ENCODE results near the gene TMEM117.

Gene TMEM117

GRCh38 chr12:44335030-44335429 lies 499.1 kb downstream of the TMEM117 start:
- H3K36me3 ChIP-seq (ENCODE audit: control insufficient read depth, insufficient read depth, low read length): no peaks in the 10 kb centered on the region
- no peaks in the 10 kb centered on the region for H3K9me3 ChIP-seq (ENCODE audit: control insufficient read depth, low read length)
- H3K27me3 ChIP-seq (ENCODE audit: control insufficient read depth, insufficient read depth, low read length): no peaks in the 10 kb centered on the region
- H3K79me2 ChIP-seq: no peaks in the 10 kb centered on the region
- no peak overlapping the region for H3K9ac ChIP-seq
- no peak overlapping the region for H3K27ac ChIP-seq
- no peaks in the 10 kb centered on the region for H3K4me1 ChIP-seq
- H2AFZ ChIP-seq: no peak overlapping the region
- H3K4me3 ChIP-seq (ENCODE audit: low read depth, low read length): no peak overlapping the region
- H3K4me2 ChIP-seq (ENCODE audit: low read length): no peak overlapping the region
- TF ChIP-seq, protein P1, sequence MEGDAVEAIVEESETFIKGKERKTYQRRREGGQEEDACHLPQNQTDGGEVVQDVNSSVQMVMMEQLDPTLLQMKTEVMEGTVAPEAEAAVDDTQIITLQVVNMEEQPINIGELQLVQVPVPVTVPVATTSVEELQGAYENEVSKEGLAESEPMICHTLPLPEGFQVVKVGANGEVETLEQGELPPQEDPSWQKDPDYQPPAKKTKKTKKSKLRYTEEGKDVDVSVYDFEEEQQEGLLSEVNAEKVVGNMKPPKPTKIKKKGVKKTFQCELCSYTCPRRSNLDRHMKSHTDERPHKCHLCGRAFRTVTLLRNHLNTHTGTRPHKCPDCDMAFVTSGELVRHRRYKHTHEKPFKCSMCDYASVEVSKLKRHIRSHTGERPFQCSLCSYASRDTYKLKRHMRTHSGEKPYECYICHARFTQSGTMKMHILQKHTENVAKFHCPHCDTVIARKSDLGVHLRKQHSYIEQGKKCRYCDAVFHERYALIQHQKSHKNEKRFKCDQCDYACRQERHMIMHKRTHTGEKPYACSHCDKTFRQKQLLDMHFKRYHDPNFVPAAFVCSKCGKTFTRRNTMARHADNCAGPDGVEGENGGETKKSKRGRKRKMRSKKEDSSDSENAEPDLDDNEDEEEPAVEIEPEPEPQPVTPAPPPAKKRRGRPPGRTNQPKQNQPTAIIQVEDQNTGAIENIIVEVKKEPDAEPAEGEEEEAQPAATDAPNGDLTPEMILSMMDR (IDR thresholded peaks at IDR 0.05): no peak

- H2AFZ ChIP-seq: no peak overlapping the region
- H3K27me3 ChIP-seq (ENCODE audit: control insufficient read depth, insufficient read depth, low read length): no peaks in the 10 kb centered on the region
- H3K4me3 ChIP-seq (ENCODE audit: low read depth, low read length): no peak overlapping the region
- no peak overlapping the region for H3K4me2 ChIP-seq (ENCODE audit: low read length)
- H3K9me3 ChIP-seq (ENCODE audit: control insufficient read depth, low read length): no peaks in the 10 kb centered on the region
- no peaks in the 10 kb centered on the region for H3K4me1 ChIP-seq
- no peaks in the 10 kb centered on the region for H3K79me2 ChIP-seq
- no peak overlapping the region for H3K27ac ChIP-seq
- H3K9ac ChIP-seq: no peak overlapping the region
- no peaks in the 10 kb centered on the region for H3K36me3 ChIP-seq (ENCODE audit: control insufficient read depth, insufficient read depth, low read length)
- TF ChIP-seq, protein P1 (IDR thresholded peaks at IDR 0.05): no peak
Measured at GRCh38 chr12:44336577-44336976, 500.7 kb downstream of the TMEM117 start.

DNA sequence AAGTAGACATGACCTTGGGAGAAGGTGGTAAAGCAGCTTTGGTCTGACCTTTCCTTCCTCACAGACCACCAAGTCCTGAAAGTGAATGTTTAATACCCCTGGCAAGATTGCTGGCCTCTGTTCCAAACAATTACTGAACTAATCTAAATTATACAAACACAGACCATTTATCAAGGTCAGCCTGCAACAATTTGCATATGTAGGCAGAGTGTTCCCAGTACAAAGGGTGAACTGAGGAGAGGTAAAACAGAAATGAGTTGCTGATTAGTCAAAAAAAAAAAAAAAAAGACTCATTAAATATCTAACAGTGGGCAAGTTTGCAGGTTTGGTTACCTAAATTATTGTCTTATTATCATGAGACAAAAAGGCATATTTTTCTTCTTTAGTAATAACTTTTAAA lies 506.5 kb downstream of the TMEM117 start:
- Histone ChIP-seq H3K27me3 (ENCODE audit: control insufficient read depth, insufficient read depth, low read length) (no peaks in the 10 kb centered on the region), H3K4me2 (ENCODE audit: low read length) (no peak overlapping the region), H3K79me2 (no peaks in the 10 kb centered on the region), H3K4me1 (no peaks in the 10 kb centered on the region), H3K4me3 (ENCODE audit: low read depth, low read length) (no peak overlapping the region), H3K36me3 (ENCODE audit: control insufficient read depth, insufficient read depth, low read length) (no peaks in the 10 kb centered on the region), H2AFZ (no peak overlapping the region), H3K27ac (no peak overlapping the region), H3K9ac (no peak overlapping the region), H3K9me3 (ENCODE audit: control insufficient read depth, low read length) (no peaks in the 10 kb centered on the region)
- TF ChIP-seq, protein P1 (IDR thresholded peaks at IDR 0.05): no peak

DNA sequence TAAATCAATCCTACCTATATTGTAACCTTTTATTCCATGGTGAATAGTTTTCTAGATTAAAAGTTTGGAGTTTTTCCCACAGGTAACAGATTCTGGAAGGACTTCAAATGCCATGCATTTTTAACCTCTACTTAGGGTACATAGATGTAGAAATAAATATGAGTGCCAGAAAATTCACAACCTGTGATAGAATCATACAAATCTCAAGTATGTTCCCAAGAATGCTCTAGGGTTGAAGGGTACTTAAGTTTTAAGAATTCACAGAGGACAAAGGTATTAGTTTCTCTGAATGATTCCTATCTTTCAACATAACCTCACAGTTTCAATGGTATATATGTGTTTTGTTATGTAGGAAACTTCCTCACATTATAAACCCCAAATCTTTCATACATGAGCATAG lies 511.3 kb downstream of the TMEM117 start:
- no peaks in the 10 kb centered on the region for H3K9me3 ChIP-seq (ENCODE audit: control insufficient read depth, low read length)
- H3K27me3 ChIP-seq (ENCODE audit: control insufficient read depth, insufficient read depth, low read length): no peaks in the 10 kb centered on the region
- H3K4me1 ChIP-seq: no peaks in the 10 kb centered on the region
- TF ChIP-seq, protein P1 (IDR thresholded peaks at IDR 0.05): no peak
- no peaks in the 10 kb centered on the region for H3K79me2 ChIP-seq
- no peak overlapping the region for H3K9ac ChIP-seq
- H3K36me3 ChIP-seq (ENCODE audit: control insufficient read depth, insufficient read depth, low read length): no peaks in the 10 kb centered on the region
- no peak overlapping the region for H2AFZ ChIP-seq
- no peak overlapping the region for H3K4me2 ChIP-seq (ENCODE audit: low read length)
- no peak overlapping the region for H3K4me3 ChIP-seq (ENCODE audit: low read depth, low read length)
- no peak overlapping the region for H3K27ac ChIP-seq

- Histone ChIP-seq H2AFZ (no peak overlapping the region), H3K4me1 (no peaks in the 10 kb centered on the region), H3K4me3 (ENCODE audit: low read depth, low read length) (no peak overlapping the region), H3K27me3 (ENCODE audit: control insufficient read depth, insufficient read depth, low read length) (no peaks in the 10 kb centered on the region), H3K9me3 (ENCODE audit: control insufficient read depth, low read length) (no peaks in the 10 kb centered on the region), H3K79me2 (no peaks in the 10 kb centered on the region), H3K27ac (no peak overlapping the region), H3K9ac (no peak overlapping the region), H3K4me2 (ENCODE audit: low read length) (no peak overlapping the region), H3K36me3 (ENCODE audit: control insufficient read depth, insufficient read depth, low read length) (no peaks in the 10 kb centered on the region)
- TF ChIP-seq, protein P1 (IDR thresholded peaks at IDR 0.05): no peak
Measured at GRCh38 chr12:44357494-44357893, 521.6 kb downstream of the TMEM117 start.
